ENCODE results near the gene GALNT18.

- TF ChIP-seq POLR2A (IDR thresholded peaks at IDR 0.05), result no peak
- TF ChIP-seq, protein P1, sequence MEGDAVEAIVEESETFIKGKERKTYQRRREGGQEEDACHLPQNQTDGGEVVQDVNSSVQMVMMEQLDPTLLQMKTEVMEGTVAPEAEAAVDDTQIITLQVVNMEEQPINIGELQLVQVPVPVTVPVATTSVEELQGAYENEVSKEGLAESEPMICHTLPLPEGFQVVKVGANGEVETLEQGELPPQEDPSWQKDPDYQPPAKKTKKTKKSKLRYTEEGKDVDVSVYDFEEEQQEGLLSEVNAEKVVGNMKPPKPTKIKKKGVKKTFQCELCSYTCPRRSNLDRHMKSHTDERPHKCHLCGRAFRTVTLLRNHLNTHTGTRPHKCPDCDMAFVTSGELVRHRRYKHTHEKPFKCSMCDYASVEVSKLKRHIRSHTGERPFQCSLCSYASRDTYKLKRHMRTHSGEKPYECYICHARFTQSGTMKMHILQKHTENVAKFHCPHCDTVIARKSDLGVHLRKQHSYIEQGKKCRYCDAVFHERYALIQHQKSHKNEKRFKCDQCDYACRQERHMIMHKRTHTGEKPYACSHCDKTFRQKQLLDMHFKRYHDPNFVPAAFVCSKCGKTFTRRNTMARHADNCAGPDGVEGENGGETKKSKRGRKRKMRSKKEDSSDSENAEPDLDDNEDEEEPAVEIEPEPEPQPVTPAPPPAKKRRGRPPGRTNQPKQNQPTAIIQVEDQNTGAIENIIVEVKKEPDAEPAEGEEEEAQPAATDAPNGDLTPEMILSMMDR (IDR thresholded peaks at IDR 0.05), result no peak
These were observed 140.4 kb downstream of the GALNT18 start for GRCh38 chr11:11481371-11481770.
